Smooth muscle cell (in vitro differentiated cells): ENCODE data around the gene PRM2. TPM values are rescaled to one million over a fixed set of nuclear protein-coding genes. Genes with fewer than 3 reads are reported as not detected.

ENCODE experiments used
- DNase-seq: peaks from one replicate; lab custom pipeline; 2025; ENCODE audit not compliant: unreplicated experiment; lab: John Stamatoyannopoulos, UW
- H2AFZ ChIP-seq: fragments of 200-600 bp; sonication (generic); 2 replicates; pipeline ENCODE4 v1.6.0; 2016; ENCODE audit warnings: antibody characterized with exemption, low read depth, mild to moderate bottlenecking
- H3F3A ChIP-seq: fragments of 200-600 bp; sonication (generic); 2 replicates; pipeline ENCODE4 v1.6.0; 2017; ENCODE audit warnings: antibody characterized with exemption, low read depth
- H3K27ac ChIP-seq: fragments of 200-600 bp; sonication (generic); 2 replicates; pipeline ENCODE4 v1.5.1; 2016; ENCODE audit warnings: low read depth, mild to moderate bottlenecking
- H3K27me3 ChIP-seq: fragments of 200-600 bp; sonication (generic); 2 replicates; pipeline ENCODE4 v1.6.1; 2016; ENCODE audit warnings: low read depth, mild to moderate bottlenecking
- H3K36me3 ChIP-seq: fragments of 200-600 bp; sonication (generic); 2 replicates; pipeline ENCODE4 v1.5.1; 2016; ENCODE audit warnings: low read depth
- H3K4me1 ChIP-seq: fragments of 200-600 bp; sonication (generic); 2 replicates; pipeline ENCODE4 v1.5.1; 2016; ENCODE audit warnings: low read depth
- H3K4me2 ChIP-seq: fragments of 200-600 bp; sonication (generic); 2 replicates; pipeline ENCODE4 v1.6.0; 2016; ENCODE audit warnings: mild to moderate bottlenecking
- H3K4me3 ChIP-seq: fragments of 200-600 bp; sonication (generic); 2 replicates; pipeline ENCODE4 v1.5.1; 2016; ENCODE audit warnings: mild to moderate bottlenecking
- H3K79me2 ChIP-seq: fragments of 200-600 bp; sonication (generic); 2 replicates; pipeline ENCODE4 v1.6.0; 2016; ENCODE audit warnings: low read depth, mild to moderate bottlenecking
- H3K9ac ChIP-seq: fragments of 200-600 bp; sonication (generic); 2 replicates; pipeline ENCODE4 v1.6.0; 2016; ENCODE audit warnings: low read depth
- H3K9me3 ChIP-seq: fragments of 200-600 bp; sonication (generic); replicated peaks from 2 replicates; pipeline ENCODE4 v1.5.1; 2016; ENCODE audit warnings: low read depth
- H4K20me1 ChIP-seq: fragments of 200-600 bp; sonication (generic); 2 replicates; pipeline ENCODE4 v1.6.0; 2016; ENCODE audit warnings: low read depth
- WGBS: methylation state at CpG from one replicate; pipeline ENCODE4 v1.1.7; 2016; ENCODE audit warnings: low lambda C conversion rate; 5-methylcytosine and 5-hydroxymethylcytosine counted together
- polyA plus RNA-seq: library from polyadenylated mRNA; unstranded; fragments of >200 nt; fragmentation: Nextera tagmentation; extraction: Ambion mirVana; gene quantifications from 2 replicates; pipeline ENCODE4 v1.2.1, GENCODE V29; 2016
- total RNA-seq: library from RNA; depleted of rRNA; stranded (reverse); fragments of >200 nt; gene quantifications from 2 replicates; pipeline ENCODE4 v1.2.3, GENCODE V29; 2014
- TF ChIP-seq, protein P1 (sequence below): fragments of 200-600 bp; sonication (generic); IDR thresholded peaks from 2 replicates; pipeline ENCODE4 v1.5.1; 2017; ENCODE audit warnings: borderline replicate concordance, mild to moderate bottlenecking, antibody characterized with exemption; ENCODE audit not compliant: insufficient read depth, poor library complexity, severe bottlenecking

The PRM2 gene
- total and polyA plus RNA-seq, 2 experiments from 2014 or later = not detected

DNA sequence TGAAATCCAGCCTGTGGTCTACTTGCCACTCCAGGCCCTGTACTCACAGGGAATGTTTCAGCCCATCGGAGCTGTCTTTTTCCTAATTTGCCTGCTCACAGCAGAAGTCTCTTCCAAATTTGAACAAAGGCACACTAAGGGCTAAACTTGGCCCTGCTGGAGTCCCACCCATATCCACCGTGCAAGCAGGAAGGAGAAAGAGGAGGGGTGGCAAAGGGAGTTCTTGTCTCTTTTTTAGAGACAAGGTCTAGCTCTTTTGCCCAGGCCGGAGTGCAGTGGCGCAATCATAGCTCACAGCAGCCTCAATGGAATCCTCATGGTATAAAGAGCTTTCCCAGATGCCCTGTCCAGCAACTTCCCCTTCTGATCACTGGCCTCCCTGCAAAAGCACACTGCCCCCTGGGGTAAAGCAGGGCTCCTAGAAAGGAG is 7.6 kb upstream of the PRM2 start:
- Histone ChIP-seq H3K9me3 (no peaks in the 10 kb centered on the region), H4K20me1 (no peaks in the 10 kb centered on the region), H3K9ac (no peak overlapping the region), H3K4me3 (no peak overlapping the region), H2AFZ (no peak overlapping the region), H3F3A (no peaks in the 10 kb centered on the region), H3K4me1 (no peaks in the 10 kb centered on the region), H3K79me2 (no peaks in the 10 kb centered on the region), H3K27me3 (no peaks in the 10 kb centered on the region), H3K27ac (no peak overlapping the region), H3K36me3 (no peaks in the 10 kb centered on the region), H3K4me2 (no peak overlapping the region)
- 63% methylated on average over 4 of the region's 4 CpGs for WGBS
- no peak for DNase-seq
- TF ChIP-seq, protein P1, sequence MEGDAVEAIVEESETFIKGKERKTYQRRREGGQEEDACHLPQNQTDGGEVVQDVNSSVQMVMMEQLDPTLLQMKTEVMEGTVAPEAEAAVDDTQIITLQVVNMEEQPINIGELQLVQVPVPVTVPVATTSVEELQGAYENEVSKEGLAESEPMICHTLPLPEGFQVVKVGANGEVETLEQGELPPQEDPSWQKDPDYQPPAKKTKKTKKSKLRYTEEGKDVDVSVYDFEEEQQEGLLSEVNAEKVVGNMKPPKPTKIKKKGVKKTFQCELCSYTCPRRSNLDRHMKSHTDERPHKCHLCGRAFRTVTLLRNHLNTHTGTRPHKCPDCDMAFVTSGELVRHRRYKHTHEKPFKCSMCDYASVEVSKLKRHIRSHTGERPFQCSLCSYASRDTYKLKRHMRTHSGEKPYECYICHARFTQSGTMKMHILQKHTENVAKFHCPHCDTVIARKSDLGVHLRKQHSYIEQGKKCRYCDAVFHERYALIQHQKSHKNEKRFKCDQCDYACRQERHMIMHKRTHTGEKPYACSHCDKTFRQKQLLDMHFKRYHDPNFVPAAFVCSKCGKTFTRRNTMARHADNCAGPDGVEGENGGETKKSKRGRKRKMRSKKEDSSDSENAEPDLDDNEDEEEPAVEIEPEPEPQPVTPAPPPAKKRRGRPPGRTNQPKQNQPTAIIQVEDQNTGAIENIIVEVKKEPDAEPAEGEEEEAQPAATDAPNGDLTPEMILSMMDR = no peak

DNA sequence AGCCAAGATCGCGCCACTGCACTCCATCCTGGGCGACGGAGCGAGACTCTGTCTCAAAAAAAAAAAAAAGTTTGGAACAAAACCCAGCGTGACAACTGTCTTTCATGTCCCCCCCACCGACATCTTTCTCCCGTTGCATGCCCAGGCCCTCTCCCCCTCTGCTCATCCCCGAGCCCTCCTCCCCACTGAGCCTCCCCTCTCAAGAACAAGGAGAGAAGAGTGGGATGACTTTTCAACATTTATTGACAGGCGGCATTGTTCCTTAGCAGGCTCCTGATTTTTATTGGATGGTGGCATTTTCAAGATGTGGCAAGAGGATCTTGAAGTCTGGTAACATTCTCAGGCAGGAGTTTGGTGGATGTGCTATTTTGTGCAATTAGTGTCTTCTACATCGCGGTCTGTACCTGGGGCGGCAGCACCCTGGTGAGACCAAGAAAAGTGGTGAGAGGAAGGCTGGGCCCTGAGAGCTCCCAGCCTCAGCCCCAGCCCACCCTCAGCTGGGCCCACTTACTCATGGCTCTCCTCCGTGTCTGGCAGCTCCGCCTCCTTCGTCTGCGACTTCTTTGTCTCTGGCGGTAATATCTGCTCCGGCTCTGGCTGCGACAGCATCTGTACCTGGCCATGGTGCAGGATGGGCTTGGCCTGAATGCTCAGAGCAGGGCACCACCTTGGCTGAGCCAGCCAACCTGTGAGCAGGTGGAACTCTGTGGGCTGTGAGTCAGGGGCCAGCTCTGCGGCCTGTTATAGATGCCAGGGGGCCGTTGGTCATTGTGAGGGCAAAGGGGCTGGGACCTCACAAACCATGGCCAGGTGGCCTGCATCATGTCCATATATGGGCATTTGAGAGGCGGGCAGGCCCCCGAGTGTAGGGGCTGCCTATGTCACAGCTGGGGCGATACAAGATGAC is 4.6 kb upstream of the PRM2 start, which contains the start of gene PRM1:
Gene PRM1, minus strand, starts transcription at position 715 of the 907 bp plus-strand sequence. Its CDS starts 92 bp downstream, at position 623.
- H3K9me3 ChIP-seq = no peaks in the 10 kb centered on the region
- no peak for DNase-seq
- H3K79me2 ChIP-seq = no peaks in the 10 kb centered on the region
- no peaks in the 10 kb centered on the region for H3K36me3 ChIP-seq
- H3K4me1 ChIP-seq = no peaks in the 10 kb centered on the region
- no peak within 1 kb of the TSS for H3K4me3 ChIP-seq
- H2AFZ ChIP-seq = no peak within 1 kb of the TSS
- TF ChIP-seq, protein P1 = no peak
- H4K20me1 ChIP-seq = no peaks in the 10 kb centered on the region
- no peaks in the 10 kb centered on the region for H3K27me3 ChIP-seq
- WGBS = 86% methylated on average over 23 of the region's 25 CpGs
- no peak within 1 kb of the TSS for H3K27ac ChIP-seq
- no peak within 1 kb of the TSS for H3K9ac ChIP-seq
- no peaks in the 10 kb centered on the region for H3F3A ChIP-seq
- no peak within 1 kb of the TSS for H3K4me2 ChIP-seq

DNA sequence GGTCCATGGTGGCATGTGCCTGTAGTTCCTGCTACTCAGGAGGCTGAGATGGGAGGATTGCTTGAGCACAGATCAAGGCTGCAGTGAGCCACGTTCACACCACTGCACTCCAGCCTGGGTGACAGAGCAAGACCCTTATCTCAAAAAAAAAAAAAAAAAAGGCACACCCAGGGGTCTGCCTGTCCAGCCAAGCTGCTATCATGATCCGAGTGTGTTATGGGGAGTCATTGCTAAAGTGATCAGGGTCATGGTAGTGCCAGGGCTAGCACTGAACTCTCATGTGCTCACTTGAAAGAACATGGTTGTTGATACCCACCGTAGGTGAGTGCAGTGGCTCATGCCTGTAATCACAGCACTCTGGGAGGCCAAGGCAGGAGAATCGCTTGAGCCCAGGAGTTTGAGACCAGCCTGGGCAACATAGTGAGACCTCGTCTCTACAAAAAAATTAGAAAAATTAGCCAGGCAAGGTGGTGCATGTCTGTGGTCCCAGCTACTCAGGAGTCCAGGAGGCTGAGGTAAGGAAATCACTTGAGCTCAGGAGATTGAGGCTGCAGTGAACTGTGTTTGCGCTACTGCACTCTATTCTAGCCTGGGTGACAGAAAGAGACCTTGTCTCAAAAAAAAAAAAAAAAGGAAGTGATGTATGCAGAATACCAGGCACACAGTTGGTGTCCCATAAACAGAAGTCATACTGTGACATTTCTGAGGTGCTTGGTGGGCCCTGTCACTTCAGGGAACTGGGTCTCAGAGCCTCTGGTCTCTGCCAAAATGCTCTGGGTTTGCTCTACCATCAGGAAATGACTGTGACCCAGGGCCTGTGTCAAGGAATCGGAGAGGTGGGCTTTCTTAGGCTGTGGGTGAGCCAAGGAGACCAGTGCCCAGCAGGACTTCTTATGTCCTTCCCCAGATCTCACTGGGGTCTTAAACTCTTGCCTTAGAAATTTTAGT is 2.7 kb upstream of the PRM2 start:
- DNase-seq = no peak
- no peaks in the 10 kb centered on the region for H3F3A ChIP-seq
- no peak overlapping the region for H2AFZ ChIP-seq
- no peaks in the 10 kb centered on the region for H3K36me3 ChIP-seq
- H4K20me1 ChIP-seq = no peaks in the 10 kb centered on the region
- no peaks in the 10 kb centered on the region for H3K9me3 ChIP-seq
- no peak overlapping the region for H3K4me3 ChIP-seq
- 89% methylated on average over 7 of the region's 7 CpGs for WGBS
- H3K27me3 ChIP-seq = no peaks in the 10 kb centered on the region
- no peaks in the 10 kb centered on the region for H3K4me1 ChIP-seq
- H3K27ac ChIP-seq = no peak overlapping the region
- no peak overlapping the region for H3K4me2 ChIP-seq
- no peaks in the 10 kb centered on the region for H3K79me2 ChIP-seq
- TF ChIP-seq, protein P1 = no peak
- H3K9ac ChIP-seq = no peak overlapping the region
